K562 (cell line): ENCODE measurements around the gene VANGL1. TPM values are rescaled to one million over a fixed set of nuclear protein-coding genes. Genes with fewer than 3 reads are reported as not detected.
A peak's percentile ranks its signal among the peaks of the same experiment; 100 is the strongest.

Experiments used
- EP300 ChIP-seq: IDR thresholded peaks from 2 replicates; pipeline ENCODE4 v1.6.1; 2012; ENCODE audit warnings: low read length, improper control_type of control experiment
- FUS ChIP-seq: fragments of 200-400 bp; formaldehyde crosslinking; optimal IDR thresholded peaks from 2 replicates; pipeline ENCODE3; 2017; ENCODE audit warnings: low read depth, low read length
- NFIC ChIP-seq: fragments of 450-650 bp; IDR thresholded peaks from 2 replicates; pipeline ENCODE4 v1.6.1; 2017; ENCODE audit warnings: mild to moderate bottlenecking, inconsistent platforms
- SMC3 ChIP-seq: conservative IDR thresholded peaks from 2 replicates; pipeline ENCODE4 v1.6.1; 2011; ENCODE audit warnings: low read depth, low read length, improper control_type of control experiment; ENCODE audit not compliant: insufficient read depth
- polyA plus RNA-seq, 8 experiments: library from polyadenylated mRNA; depleted of rRNA in 4 of 8; stranded (reverse) in 5 of 8; unstranded in 3 of 8; fragments of >200 nt; fragmentation: Nextera tagmentation in 2 of 8; fragmentation: Illumina TruSeq in 1 of 8; extraction: Ambion mirVana in 2 of 8; extraction: Trizol in 1 of 8; gene quantifications; 2 replicates each; pipeline versions ENCODE4 v1.2.1 to v1.2.3, GENCODE V29; 2011 to 2014; ENCODE audit warnings: inconsistent platforms in 1 of 8, missing spikeins in 1 of 8
- total RNA-seq, 7 experiments: library from RNA; depleted of rRNA in 6 of 7; stranded (reverse); fragments of >200 nt in 6 of 7; fragmentation: Illumina TruSeq in 2 of 7; extraction: Trizol in 2 of 7; gene quantifications; 2 replicates each; pipeline versions ENCODE4 v1.2.1 to v1.2.3, GENCODE V29; 2011 to 2021; ENCODE audit warnings: low replicate concordance in 1 of 7
- TF ChIP-seq, protein P1 (sequence below): fragments of 450-650 bp; IDR thresholded peaks from 2 replicates; pipeline ENCODE4 v1.6.1; 2016
- TF ChIP-seq, protein P2 (sequence below): fragments of 250-450 bp; sonication (Bioruptor Pico); IDR thresholded peaks from 2 replicates; pipeline ENCODE4 v1.5.1; 2021; ENCODE audit warnings: mild to moderate bottlenecking
- TF ChIP-seq, protein P3 (sequence below), 2 experiments: fragments of 450-650 bp; formaldehyde crosslinking in 1 of 2; IDR thresholded peaks; 2 replicates each; pipeline versions ENCODE4 v1.4.0 to v1.6.1; 2014 to 2020; ENCODE audit warnings: mild to moderate bottlenecking in 2 of 2, borderline replicate concordance in 1 of 2, low read depth in 1 of 2
- TF ChIP-seq, protein P4 (sequence below): sonication (generic); IDR thresholded peaks from 2 replicates; pipeline ENCODE4 v1.6.1; 2016
- TF ChIP-seq, protein P5 (sequence below), 2 experiments: IDR thresholded peaks; 2 replicates each; pipeline ENCODE4 v1.6.1; 2011; ENCODE audit warnings: borderline replicate concordance in 1 of 2, control low read depth in 1 of 2, low read depth in 1 of 2, low read length in 1 of 2, mild to moderate bottlenecking in 1 of 2, mixed read lengths in 1 of 2, moderate library complexity in 1 of 2; ENCODE audit not compliant: insufficient read depth in 1 of 2, insufficient read length in 1 of 2, poor library complexity in 1 of 2, severe bottlenecking in 1 of 2; ENCODE audit errors: extremely low read depth in 1 of 2

VANGL1 gene
- total and polyA plus RNA-seq, 9 of the 15 experiments (the other 6 are each of a cell fraction or from before 2014, with no cell fraction given) = 0.90 to 12.8 (median 9.6) TPM

DNA sequence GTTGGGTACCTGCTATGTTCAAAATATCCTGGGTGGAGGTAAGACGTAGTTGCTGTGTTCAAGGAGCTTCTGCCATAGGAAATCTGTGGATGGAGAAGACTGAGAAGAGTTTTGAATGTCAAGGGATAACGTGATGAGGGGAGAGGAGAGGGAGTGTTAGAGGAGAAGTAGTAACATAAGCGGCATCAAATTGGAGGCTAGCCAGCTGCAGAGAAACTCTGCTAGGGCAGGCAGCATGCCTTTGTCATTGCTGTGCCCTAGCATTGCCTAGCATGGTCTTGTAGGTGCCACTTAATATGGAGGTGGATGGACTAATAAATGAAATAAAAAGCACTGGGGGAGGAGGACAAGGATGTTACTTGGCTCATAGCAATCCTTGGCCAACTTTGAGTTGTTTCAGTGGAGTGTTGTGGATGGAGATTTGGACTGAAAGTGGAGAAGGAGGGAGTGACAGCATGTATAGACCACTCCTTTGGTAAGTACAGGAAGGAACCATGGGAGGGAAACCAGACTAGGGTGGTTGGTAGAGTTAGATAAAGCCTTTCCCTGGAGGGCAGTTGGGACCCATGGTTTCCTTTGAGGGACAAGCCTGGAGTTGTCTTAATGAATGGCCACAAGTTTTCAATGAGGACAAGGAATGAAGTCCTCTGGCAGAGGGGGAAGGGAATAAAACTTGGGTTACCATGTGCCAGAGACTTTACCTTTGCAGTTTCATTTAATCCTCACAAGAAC lies 6.3 kb downstream of the VANGL1 start (continued):
- TF ChIP-seq NFIC (peak; percentile 57), EP300 (peak; percentile 48; the same call in 1 of the 2 replicates), FUS (no peak), SMC3 (no peak)
- TF ChIP-seq, protein P1, sequence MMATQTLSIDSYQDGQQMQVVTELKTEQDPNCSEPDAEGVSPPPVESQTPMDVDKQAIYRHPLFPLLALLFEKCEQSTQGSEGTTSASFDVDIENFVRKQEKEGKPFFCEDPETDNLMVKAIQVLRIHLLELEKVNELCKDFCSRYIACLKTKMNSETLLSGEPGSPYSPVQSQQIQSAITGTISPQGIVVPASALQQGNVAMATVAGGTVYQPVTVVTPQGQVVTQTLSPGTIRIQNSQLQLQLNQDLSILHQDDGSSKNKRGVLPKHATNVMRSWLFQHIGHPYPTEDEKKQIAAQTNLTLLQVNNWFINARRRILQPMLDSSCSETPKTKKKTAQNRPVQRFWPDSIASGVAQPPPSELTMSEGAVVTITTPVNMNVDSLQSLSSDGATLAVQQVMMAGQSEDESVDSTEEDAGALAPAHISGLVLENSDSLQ = peak; percentile 36
- TF ChIP-seq, protein P2, sequence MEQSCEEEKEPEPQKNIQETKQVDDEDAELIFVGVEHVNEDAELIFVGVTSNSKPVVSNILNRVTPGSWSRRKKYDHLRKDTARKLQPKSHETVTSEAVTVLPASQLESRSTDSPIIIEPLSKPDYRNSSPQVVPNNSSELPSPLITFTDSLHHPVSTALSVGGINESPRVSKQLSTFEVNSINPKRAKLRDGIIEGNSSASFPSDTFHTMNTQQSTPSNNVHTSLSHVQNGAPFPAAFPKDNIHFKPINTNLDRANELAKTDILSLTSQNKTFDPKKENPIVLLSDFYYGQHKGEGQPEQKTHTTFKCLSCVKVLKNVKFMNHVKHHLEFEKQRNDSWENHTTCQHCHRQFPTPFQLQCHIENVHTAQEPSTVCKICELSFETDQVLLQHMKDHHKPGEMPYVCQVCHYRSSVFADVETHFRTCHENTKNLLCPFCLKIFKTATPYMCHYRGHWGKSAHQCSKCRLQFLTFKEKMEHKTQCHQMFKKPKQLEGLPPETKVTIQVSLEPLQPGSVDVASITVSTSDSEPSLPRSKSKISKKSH (CRISPR knock-in tag) = no peak
- TF ChIP-seq, protein P3, sequence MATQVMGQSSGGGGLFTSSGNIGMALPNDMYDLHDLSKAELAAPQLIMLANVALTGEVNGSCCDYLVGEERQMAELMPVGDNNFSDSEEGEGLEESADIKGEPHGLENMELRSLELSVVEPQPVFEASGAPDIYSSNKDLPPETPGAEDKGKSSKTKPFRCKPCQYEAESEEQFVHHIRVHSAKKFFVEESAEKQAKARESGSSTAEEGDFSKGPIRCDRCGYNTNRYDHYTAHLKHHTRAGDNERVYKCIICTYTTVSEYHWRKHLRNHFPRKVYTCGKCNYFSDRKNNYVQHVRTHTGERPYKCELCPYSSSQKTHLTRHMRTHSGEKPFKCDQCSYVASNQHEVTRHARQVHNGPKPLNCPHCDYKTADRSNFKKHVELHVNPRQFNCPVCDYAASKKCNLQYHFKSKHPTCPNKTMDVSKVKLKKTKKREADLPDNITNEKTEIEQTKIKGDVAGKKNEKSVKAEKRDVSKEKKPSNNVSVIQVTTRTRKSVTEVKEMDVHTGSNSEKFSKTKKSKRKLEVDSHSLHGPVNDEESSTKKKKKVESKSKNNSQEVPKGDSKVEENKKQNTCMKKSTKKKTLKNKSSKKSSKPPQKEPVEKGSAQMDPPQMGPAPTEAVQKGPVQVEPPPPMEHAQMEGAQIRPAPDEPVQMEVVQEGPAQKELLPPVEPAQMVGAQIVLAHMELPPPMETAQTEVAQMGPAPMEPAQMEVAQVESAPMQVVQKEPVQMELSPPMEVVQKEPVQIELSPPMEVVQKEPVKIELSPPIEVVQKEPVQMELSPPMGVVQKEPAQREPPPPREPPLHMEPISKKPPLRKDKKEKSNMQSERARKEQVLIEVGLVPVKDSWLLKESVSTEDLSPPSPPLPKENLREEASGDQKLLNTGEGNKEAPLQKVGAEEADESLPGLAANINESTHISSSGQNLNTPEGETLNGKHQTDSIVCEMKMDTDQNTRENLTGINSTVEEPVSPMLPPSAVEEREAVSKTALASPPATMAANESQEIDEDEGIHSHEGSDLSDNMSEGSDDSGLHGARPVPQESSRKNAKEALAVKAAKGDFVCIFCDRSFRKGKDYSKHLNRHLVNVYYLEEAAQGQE (IDR thresholded peaks at IDR 0.05; ENCODE audit: borderline replicate concordance) = peak; percentile 7; the same call in 1 of the 2 replicates
- TF ChIP-seq, protein P3 (CRISPR knock-in tag; IDR thresholded peaks at IDR 0.05; ENCODE audit: low read depth) = no peak
- TF ChIP-seq, protein P4, sequence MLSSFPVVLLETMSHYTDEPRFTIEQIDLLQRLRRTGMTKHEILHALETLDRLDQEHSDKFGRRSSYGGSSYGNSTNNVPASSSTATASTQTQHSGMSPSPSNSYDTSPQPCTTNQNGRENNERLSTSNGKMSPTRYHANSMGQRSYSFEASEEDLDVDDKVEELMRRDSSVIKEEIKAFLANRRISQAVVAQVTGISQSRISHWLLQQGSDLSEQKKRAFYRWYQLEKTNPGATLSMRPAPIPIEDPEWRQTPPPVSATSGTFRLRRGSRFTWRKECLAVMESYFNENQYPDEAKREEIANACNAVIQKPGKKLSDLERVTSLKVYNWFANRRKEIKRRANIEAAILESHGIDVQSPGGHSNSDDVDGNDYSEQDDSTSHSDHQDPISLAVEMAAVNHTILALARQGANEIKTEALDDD = 0 out of 2 replicates have a peak, but pooled peaks have one; percentile 40
- TF ChIP-seq, protein P5, sequence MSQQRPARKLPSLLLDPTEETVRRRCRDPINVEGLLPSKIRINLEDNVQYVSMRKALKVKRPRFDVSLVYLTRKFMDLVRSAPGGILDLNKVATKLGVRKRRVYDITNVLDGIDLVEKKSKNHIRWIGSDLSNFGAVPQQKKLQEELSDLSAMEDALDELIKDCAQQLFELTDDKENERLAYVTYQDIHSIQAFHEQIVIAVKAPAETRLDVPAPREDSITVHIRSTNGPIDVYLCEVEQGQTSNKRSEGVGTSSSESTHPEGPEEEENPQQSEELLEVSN (IDR thresholded peaks at IDR 0.05; ENCODE audit: borderline replicate concordance in 1 of 2, extremely low read depth in 1 of 2, insufficient read depth in 1 of 2, insufficient read length in 1 of 2, low read depth in 1 of 2, low read length in 1 of 2, poor library complexity in 1 of 2, severe bottlenecking in 1 of 2) = peak in 1 of 2 experiments; percentile 26
